ENCODE data around the gene FMNL1.

GRCh38 chr17:45222289-45222995 is 757 bp downstream of the FMNL1 start:
- TF ChIP-seq, protein P1, sequence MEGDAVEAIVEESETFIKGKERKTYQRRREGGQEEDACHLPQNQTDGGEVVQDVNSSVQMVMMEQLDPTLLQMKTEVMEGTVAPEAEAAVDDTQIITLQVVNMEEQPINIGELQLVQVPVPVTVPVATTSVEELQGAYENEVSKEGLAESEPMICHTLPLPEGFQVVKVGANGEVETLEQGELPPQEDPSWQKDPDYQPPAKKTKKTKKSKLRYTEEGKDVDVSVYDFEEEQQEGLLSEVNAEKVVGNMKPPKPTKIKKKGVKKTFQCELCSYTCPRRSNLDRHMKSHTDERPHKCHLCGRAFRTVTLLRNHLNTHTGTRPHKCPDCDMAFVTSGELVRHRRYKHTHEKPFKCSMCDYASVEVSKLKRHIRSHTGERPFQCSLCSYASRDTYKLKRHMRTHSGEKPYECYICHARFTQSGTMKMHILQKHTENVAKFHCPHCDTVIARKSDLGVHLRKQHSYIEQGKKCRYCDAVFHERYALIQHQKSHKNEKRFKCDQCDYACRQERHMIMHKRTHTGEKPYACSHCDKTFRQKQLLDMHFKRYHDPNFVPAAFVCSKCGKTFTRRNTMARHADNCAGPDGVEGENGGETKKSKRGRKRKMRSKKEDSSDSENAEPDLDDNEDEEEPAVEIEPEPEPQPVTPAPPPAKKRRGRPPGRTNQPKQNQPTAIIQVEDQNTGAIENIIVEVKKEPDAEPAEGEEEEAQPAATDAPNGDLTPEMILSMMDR (IDR thresholded peaks at IDR 0.05): no peak
- no peak for TF ChIP-seq REST (IDR thresholded peaks at IDR 0.05; ENCODE audit: insufficient read depth in 1 of 2, low read depth in 2 of 2, low read length in 1 of 2)
- TF ChIP-seq TCF7L2 (IDR thresholded peaks at IDR 0.05; ENCODE audit: low read depth, low read length): no peak
- TF ChIP-seq POLR2AphosphoS5 (IDR thresholded peaks at IDR 0.05; ENCODE audit: low read depth, low read length): no peak
